Activated CD4-positive, alpha-beta T cell treated with anti-CD3 and anti-CD28 coated beads, Interleukin-2, amount 50 U/mL, for 4 hours (primary cell): Measurements from ENCODE around the gene JPH2.
"Not testable (repeated sequence)": the region's sequence is repeated elsewhere in the genome, so short reads cannot be mapped to it uniquely, and the experiment has no call there.

Experiments
- DNase-seq, 2 experiments: peaks; one replicate each; pipeline ENCODE4 v3.0.0-alpha.2; 2020

Gene JPH2

DNA sequence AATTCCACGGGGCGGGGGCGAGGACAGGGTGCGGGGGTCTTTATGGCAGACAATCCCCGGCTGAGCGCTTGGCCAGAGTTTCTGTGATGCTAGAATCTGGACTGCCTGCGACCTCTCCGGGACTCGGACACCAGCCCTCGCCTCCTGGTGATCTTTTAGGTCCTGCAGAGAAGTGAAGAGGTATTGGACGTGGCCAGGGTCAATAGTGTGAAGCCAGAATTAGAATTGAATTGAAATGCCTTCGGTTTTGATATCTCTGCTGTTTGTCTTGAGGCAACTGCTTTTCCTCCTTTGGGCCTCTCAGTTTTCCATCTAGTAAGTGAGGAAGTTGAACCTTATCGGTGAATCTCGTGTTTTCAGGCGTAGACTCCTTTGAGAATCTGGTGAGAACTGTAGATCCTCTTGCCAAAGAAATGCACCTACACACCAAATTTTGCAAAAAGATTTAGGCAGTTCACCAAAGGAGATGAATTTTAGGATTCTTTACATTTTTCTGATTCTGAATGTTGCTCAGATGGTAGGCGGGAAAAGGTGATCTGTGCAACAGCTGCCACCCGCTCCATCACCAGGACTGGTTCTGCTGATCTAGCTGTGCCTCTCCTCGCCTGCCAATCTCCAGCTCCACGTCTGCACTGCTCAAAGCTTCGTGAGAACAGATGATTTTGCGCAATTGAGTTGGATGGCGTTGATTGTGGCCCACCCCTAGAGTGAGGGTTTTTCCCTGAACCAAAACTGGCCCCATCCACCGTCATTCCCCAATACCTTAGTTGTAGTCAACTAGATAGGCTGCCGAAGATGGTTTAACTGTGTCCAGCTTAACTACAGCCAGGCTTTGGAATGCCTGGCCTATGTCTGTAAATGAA lies 24.4 kb upstream of the JPH2 start:
- no peak for DNase-seq

DNA sequence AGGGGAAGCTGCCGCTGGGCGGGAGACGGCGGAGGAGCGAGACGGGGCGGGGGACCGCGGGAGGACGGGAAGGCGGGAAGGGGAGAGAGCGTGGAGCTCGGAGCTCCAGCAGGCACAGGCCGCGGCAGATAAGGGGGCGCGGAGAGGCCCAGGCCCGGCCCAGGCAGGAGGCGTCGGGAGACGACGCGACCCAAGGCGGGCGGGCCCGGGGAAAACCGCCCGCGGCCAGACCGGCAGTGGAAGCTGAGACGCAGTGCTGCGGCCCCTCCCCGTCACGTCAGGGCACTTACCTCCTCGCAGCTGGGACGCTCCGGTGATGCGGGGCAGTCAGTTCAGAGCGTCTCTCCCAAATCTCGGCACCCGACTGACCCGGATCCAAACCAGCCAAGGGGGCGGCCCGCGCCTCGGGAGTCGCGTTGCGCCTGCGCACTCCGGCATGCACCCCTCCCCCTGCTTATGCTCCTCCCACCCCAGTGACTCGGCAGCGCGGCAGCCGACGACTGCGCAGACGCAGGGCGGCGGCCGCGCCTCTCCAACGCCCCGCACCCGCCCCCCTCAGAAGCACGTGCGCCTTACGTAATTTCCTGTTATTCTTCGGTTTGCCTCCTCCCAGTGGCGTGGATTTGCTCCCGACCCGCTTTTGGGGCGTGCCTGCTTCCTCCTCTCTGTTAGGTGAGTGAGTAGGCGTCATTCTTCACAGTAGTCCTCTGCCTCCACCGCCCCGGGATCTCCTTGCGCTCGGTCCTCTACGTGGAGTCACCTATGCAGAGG lies 23.6 kb upstream of the JPH2 start, which contains the start of gene OSER1:
Gene OSER1 (minus strand): TSS at position 366 of the 771 bp plus-strand sequence. CDS start 3,814 bp downstream, outside the sequence.
- peak; percentile 97 to 98 for DNase-seq

DNA sequence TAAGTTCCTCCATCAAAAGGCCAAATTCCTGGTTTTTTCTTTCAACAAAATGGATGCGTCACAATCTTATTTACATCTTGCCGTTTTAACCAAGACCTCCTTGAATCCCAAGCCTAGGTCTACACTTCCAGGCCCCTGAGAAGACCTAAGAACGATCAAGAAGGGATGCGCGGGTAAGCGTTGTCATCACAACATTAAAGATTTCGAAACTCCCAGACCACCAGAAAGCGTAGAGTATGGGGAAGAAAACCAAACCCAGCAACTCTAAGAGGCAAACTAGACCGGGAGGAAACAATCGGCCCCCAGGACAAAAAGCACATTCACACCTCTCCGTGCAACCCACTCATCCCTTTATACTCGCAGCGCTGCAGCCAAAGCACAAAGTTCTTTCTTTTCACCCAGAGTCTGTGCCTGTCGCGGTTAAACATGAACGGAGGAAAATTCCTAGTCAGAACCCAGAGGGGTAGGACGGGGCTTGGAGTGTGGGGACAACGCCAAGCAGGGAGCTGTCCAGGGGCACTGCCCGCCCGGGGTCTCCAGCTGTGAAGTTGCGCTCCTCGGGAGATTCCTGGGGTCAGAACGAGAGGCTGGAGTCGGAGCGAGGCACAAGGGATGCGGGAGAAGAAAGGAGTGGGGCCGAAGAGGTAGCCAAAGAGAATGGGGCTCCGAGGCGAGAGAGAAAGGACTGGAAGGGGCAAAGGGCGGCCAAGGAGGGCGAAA lies 22.9 kb upstream of the JPH2 start:
- no peak for DNase-seq

DNA sequence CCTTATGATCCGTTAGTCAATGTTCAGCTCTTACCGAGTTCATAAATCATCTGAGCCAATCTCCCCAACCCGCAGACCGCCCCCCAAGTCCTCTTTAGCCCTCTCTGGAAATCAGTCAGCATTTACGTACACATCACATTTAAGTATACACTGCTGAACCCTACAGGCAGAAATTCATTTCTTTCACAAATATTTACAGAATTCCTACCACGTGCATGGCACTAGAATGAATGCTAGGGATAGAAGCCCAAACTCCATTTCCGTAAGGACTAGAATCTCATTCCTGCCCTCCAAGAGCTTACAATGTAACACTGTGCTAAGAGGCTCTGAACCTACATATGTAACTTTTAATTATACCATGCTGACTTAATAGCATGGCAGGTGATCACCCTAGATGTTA lies 21.8 kb upstream of the JPH2 start:
- no peak for DNase-seq

DNA sequence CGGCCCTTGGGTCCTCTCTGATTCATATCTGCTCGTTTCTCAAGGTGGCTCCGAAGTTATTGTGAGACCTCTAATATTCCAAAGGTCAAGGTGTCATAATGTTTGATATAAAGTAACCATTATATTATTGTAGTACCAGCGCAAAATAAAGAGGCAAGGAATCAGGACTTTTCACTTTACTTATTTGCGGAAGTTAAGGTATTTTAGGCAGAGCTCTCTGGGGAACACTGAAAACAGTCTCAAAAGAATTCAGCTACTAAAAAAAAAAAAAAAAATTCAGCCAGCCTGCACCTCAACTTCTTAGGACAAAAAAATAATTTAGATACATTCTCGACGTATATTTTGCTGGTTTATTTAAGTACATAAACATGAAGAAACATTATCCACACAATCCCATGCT lies 21.2 kb upstream of the JPH2 start:
- DNase-seq: no peak

DNA sequence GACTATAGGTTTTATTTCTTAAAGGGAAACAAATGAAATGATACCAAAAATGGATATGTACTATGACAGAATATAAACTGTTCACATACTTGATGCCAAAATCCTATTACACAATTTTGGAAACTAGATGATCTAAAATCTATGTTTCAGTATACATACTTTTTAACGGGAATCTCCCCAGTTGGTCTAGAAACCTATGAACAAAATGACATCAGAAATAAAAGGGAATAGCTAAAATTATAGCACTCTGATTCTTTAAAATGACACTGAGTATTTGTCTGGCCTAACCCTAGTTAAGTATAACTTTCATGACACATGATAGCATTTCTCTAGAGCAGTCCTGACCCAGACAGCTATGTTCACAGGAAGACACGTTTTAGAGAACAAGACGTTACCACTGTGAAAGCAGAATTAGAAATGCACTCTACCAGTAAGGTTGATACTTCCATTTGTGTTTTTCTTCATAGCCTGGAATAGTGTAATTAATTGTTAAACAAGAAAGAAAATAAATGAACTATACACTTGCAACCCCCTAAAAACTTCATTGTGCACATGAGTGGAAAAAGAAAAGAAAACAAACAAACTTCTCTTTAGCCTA lies 20.2 kb upstream of the JPH2 start:
- DNase-seq: no peak

DNA sequence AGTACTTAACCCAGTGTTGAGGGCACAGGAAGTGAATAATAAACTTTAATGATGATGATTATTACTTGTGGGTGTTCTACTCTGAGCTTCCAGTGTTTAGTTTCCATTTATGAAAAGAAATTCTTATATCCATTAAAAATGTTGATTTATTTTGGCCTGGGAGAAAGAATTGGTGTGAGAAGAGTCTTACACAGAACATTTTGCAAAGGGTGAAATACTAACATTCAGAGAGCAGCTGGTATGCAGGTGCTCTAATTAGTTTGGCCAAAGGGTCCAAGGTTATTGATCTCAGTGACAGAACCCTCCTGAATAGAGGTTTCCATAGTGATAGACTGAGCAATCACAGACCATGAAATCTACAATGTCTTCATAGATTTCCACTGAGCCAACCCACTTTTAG lies 19.1 kb upstream of the JPH2 start:
- no peak for DNase-seq

DNA sequence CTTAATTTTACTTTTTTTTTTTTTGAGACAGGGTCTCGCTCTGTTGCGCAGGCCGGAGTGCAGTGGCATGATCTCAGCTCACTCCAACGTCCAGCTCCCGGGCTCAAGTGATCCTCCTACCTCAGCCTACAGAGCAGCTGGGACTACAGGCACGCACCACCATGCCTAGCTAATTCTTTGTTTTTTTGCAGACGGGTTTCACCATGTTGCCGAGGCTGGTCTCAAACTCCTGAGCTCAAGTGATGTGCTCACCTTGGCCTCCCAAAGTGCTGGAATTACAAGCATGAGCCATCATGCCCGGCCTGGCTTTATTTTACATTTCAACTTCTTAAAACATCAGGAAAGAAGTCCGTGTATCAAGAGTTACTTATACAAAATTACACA lies 17.8 kb upstream of the JPH2 start:
- no peak for DNase-seq

DNA sequence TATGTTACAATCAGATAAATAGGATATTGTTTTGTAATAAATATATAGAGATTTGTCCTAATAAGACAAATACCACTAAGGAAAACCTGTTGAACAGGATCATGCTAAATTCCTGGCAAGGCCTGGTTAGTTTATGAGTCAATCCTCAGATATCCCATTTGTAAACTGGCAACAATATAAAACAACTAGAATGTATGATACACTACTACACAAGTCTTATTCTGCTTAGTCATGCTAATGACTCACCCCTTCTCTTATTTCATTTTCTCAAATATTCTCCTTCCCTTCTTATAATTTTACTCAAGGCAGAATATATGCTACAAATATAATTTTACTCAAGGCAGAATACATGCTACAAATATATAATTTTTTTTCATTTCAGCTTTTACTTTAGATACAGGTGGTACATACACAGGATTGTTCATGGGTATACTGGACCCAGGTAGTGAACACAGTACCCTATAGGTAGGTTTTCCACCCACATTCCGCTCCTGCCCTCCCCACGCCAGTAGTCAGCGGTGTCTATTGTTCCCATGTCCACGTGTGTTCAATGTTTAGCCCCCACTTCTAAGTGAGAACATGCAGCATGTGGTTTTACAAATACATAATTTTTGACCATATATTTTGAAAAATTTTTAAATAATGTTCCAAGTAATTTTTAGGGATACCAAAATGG lies 17.3 kb upstream of the JPH2 start:
- DNase-seq: no peak

DNA sequence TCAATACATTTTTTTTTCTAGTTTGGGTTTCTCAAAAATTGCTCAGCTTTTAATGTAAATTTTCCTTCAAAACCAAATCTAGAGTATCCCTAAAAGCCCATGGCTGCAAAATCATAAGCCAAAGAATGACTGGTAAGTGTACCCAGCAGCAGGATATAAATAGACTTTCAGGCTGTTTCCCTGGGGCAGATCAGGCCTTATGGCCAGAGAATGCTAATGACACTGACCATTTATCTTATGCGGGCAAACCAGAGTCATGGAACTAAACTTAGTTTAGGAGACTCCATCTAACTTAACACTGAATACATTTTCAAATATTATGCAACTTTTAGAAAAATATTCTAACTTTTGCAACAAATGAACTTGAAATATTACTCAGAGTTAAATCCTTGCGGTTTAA lies 16.2 kb upstream of the JPH2 start:
- no peak for DNase-seq

DNA sequence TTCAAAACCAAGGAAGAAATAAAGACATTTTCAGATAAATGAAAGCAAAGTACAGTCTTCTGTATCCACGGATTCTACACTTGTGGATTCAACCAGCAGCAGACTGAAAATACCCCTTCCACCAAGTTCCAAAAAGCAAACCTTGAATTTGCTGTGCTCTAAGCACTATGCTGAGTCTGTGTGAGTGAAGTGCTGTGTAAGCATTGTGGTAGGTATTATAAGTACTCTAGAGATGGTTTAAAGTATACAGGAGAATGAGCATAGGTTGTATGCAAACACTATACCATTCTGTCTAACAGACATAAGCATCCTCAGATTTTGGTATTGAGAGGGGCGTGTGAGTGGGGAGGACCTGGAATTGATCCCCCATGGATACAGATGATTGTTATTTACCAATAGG lies 14.0 kb upstream of the JPH2 start:
- no peak for DNase-seq

DNA sequence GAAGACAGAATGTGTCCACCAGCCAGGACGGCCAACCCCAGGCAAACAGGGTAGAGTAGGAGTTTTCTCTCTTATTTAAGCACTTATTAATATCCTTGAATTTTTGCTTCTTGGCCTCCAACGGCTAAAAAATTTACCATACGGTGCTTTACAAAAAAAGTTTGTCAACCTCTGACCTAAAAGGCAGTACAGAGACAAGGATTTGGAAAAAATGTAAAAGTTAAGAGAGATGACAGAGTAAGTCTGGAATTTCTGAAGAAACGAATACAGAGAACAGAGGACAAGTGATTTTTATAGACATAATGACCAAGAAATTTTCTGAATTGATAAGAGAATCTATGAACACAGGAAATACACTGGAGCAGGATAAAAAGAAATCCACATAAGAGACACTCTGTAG lies 13.4 kb upstream of the JPH2 start:
- no peak for DNase-seq

DNA sequence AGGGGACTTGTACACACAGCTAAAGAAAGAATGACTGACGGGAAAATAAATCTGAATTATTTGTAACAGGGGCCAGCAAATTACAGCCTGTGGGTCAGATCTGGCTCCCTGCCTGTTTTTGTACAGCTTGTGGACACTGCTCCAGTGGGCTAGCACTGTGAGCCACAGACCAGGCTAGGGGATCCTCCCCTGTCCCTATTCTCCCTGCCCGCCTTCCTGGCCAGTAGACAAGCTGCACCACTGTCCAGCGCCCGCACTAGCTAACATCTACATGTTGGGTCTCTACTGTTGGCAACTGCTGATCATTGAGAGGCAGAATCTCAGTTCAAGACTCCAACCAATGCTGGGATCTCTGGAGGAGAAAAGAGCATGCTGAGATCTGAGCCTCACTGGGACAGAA lies 12.9 kb upstream of the JPH2 start:
- DNase-seq: no peak

DNA sequence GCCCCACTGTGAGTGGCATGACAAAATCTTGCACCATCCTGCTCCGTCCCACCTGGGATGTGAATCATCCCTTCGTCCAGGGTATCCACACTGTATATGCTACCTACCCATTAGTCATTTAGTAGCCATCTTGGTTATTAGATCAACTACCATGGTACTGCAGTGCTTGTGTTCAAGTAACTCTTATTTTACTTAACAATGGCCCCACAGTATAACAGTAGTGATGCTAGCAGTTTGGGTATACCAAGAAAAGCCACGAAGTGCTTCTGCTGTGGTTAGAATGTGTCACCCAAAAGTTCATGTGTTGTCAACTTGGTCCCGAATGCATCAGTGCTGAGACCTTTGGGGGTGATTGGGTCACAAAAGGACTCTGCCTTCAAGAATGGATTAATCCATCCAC lies 11.9 kb upstream of the JPH2 start:
- DNase-seq: no peak

DNA sequence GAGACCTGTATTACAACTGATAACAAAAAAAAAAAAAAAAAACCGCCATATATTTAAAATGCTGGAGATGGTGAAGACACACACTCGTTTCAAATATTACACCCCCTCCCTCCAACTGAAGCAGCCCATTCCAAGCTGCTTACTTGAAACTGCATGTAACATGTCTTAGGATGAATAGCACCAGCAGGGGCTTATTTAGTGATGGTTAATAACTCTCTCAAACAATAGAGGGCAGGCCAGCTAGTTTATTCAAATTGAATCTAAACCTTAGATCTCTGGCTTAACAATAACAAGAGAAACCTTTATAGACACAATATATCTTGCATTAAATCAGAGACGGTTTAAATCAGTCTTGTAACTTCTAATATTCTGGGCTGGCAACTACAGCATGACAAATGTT lies 9.3 kb upstream of the JPH2 start:
- DNase-seq: no peak

DNA sequence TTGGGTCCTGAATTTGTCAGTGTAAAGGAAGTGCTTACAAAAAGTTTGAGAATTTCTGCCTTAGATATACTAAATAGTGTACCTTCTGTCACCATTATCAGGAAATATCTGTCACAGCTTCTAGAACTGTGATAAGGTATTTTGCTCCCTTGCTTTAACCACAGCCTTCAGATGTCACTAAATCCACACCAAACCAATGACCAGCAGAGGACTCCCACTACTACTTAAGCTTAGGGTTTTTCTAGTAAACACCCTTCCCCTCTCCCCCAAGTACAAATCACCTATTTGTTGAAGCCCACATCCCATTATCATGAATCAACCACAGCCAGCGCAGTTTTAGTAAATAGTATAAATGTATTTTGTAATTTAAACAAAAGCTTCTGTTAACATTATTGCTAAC lies 8.6 kb upstream of the JPH2 start:
- DNase-seq: no peak

DNA sequence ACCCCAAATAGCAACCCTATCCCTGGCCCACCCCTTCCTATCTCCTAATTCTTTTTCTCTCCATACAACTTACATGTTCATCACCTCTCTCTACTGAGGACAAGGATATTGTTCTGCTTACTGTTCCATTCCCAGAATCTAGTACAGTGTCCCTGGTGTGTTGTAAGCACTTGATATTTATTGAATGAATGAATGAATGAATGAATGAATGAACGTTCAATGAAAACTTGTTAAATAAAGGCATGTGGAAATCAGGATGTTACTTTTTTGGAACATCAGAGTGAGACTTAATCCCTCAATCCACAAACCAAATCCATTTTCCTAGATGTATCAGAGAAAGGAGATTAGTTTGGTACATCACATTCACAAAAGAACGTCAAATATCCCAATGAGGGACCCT lies 6.8 kb upstream of the JPH2 start:
- DNase-seq: no peak

DNA sequence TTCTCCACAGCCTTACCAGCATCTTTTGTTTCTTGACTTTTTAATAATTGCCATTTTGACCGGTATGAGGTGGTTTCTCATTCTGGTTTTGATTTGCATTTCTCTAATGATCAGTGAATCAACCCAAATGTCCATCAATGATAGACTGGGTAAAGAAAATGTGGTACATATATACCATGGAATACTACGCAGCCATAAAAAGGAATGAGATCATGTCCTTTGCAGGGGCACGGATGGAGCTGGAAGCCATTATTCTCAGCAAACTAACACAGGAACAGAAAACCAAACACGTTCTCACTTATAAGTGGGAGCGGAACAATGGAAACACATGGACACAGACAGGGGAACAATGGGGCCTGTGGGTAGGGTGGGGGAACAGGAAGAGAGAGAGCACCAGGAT lies 4.7 kb upstream of the JPH2 start:
- not testable (repeated sequence) for DNase-seq

DNA sequence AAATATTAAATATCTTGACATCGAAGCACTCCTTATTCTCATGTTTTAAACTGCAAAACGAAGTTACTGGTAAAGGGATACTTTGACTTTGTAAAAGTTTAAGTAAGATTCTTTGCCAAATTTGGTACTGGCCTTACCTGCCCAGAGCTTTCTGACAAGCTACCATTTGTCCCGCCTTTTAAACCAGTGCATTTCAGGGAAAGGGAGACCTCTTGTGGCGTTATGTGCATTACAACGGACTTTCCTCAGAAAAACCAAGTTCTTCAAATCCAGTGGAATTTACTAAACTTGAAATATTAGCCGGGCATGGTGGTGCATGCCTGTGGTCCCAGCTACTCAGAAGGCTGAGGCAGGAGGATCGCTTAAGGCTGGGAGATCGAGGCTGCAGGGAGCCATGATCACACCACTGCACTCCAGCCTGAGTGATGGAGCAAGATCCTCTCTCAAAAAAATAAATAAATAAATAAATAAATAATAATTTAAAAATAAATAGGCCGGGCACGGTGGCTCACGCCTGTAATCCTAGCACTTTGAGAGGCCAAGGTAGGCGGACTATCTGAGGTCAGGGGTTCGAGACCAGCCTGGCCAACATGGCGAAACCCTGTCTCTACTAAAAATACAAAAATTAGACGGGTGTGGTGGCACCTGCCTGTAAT lies 3.3 kb upstream of the JPH2 start:
- DNase-seq: peak; percentile 28 to 38

DNA sequence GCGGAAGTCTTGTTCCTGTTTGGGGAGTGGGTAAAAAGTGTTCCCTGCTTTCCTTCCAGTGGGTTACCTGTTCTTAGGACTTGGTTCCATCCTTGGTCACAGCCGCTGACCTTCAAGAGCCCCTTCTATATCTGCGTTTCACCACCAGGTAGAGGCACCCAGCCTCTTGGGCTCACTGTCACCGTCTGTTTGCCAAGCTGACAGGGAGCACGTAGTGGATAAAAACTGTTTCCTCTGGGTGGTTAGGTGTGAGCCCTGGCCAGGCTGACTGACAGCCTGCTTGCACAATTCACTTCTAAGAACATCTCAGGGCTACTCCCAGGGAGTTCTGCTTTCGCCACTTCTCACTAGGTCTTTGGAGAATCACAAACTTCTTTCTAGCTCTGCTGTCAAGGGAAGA lies 1.8 kb upstream of the JPH2 start:
- DNase-seq: no peak

DNA sequence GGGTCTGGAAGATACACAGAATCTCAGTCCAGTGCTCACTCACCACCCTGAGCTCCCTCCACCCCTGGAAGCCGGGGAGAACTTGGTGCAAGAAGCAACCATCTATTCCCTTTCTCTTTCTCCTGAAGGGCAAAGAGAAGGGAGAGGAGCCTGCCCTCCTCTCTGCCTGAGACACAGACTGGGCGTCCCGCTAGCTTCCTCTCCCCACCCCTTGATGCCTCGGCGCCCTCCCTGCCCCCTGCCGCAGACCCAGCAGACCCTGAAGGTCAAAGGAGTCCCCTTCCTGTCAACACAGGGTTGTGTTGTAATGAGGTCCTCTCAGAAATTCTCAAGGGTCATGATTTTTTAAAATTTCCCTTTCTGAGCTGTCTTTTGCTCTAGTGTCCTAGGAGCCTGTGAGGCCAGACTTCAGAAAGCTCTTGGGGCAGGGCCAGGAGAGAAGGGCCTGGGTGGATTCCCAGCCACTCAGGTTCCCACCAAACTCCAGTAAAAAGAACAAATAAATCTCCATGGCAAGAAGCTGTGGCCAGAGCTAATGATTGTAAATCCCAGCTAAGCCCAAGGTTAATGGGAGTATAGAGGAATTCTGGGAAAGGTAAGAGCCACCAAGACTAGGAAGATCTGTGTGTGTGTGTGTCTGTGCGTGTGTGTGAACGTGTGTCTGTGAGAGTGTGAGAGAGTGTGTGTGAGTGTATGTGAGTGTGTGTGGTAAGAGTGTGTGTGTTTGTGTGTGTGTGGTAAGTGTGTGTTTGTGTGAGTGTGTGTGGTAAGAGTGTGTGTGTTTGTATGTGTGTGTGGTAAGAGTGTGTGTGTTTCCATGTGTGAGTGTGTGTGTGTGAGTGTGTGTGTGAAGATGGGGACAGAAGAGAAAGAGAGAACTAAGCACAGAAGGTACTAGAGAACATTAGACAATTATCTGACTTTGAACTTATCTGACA lies 1.1 kb upstream of the JPH2 start:
- DNase-seq: no peak
